Stimulated activated CD4-positive, alpha-beta T cell treated with anti-CD3 and anti-CD28 coated beads, TNF-alpha, amount 100 ng/mL, for 4 hours (primary cell): ENCODE data around the gene ZNF518A.
"Not testable (repeated sequence)": the region's sequence is repeated elsewhere in the genome, so short reads cannot be mapped to it uniquely, and the experiment has no call there.

Source experiments
- DNase-seq, 3 experiments: peaks; one replicate each; pipeline ENCODE4 v3.0.0-alpha.2; 2020; ENCODE audit warnings: low read depth in 3 of 3

ZNF518A gene

GRCh38 chr10:96131621-96132020 lies 1.5 kb downstream of the ZNF518A start:
- DNase-seq: no peak

DNA sequence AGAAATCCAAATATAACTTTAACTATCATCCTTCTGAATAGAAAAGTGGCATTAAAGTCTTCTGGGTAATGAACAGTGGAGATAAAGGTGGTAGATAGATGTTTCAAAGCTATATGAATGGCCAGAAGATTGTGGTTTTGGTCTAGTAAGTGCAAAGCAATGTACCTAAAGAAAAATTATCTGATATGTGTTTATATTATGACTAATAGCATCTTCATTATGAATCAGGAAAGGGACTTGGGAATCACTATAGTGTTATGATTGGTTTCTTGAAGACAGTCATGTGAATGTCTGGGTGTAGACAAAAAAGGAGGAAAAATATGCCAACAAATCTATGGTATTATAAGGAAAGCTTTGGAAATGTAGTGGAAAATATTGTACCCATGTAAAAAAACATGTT lies 3.0 kb downstream of the ZNF518A start:
- DNase-seq: no peak

- no peak for DNase-seq
Observed at GRCh38 chr10:96136810-96137209, 6.7 kb downstream of the ZNF518A start.

DNA sequence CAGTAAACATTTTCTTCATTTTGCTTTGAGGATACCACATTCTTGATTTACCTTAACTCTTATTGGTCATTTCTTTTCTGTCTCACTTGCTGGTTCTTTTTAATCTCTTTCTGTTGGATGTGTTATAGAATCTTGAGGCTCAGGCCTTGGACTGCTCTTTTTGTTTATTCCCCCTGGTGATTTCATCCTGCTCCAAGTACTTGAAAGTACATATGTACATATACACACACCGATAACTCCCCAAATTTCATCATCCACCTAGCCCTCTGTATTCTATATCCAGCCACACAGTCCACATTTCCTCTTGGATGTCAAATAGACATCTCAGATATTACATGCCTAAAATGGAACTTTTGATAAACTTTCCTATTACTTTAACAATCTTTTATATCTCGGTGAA lies 7.5 kb downstream of the ZNF518A start:
- DNase-seq: no peak

DNA sequence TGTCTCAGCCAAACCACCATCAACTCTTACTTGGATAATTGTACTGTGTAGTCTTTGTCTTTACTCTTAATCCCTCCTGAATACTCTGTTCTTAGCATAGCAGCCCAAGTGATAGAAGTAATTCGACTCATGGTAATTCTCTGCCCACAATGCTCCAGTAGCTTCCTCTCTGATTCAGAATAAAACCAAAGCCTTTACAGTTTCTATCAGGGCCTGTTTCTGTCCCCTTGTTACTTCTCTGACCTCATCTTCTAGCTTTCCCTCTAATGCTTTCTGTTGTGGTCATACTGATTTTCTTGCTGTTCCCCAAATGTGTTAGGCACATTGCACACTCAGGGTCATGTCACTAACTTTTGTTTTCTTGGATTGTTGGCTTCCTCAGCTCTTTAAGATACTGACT lies 8.0 kb downstream of the ZNF518A start:
- DNase-seq: no peak

GRCh38 chr10:96152437-96152836 lies 22.3 kb downstream of the ZNF518A start:
- no peak for DNase-seq

GRCh38 chr10:96153070-96153469 lies 23.0 kb downstream of the ZNF518A start:
- DNase-seq: no peak

DNA sequence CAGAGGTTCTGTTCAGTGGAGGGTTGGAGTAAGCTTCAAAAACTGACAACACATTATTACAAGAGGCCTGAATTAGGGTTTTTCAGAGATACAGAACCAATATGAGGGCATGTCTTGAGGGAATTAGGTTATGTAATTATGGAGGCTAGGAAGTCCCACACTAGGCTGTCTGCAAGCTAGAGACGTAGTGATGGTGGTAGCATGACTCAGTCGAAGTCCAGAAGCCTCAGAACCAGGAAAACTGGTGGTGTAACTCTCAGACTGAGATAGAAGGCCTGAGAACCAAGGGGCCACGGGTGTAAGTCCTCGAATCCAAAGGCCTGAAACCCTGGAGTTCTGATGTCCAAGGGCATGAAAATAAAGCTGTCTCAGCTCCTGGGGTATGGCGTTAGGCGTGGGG lies 35.6 kb downstream of the ZNF518A start:
- DNase-seq: no peak

- no peak for DNase-seq
Observed at GRCh38 chr10:96168546-96168945, 38.4 kb downstream of the ZNF518A start.

- DNase-seq: no peak
Observed at GRCh38 chr10:96170230-96170629, 40.1 kb downstream of the ZNF518A start.

- DNase-seq: no peak
Observed at GRCh38 chr10:96172666-96173065, 42.6 kb downstream of the ZNF518A start.

GRCh38 chr10:96176985-96177384 lies 46.9 kb downstream of the ZNF518A start:
- no peak for DNase-seq

- DNase-seq: no peak
Observed at GRCh38 chr10:96188421-96188820, 58.3 kb downstream of the ZNF518A start.

DNA sequence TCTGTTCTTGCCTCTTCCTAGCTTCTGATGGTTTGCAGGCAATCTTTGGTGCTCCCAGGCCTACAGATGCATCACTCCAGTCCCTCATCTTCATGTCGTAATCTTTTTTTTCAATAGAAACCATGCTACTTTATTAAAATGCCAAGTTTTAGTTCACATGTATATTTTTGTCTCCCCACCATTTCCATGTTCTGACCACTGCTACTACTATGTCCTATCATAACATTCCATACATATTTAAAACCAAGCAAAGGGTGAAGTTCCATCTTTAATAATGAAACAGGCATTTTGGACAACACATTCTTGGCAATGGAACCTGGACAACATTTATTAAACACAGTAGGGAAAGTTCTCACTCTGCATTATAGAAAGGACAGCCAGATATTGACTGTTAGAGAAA lies 58.8 kb downstream of the ZNF518A start:
- DNase-seq: no peak

DNA sequence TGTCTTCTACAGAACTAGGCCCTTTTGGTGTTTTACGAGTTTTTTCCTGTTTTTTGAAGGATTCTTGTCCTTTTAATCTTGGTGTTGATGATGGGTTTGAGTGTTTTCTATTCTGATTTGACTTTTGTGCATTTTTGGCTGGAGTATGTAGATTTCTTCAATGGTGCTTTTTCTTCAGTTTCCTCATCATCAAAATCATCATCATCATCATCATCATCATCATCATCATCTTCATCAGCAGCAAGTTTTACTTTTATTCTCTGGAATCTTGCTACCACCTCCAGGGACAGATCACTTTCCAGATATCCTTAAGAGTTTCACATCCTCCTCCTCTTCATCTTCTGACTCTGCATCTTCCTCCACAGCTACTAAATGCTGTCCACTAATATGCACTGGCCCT lies 59.4 kb downstream of the ZNF518A start:
- not testable (repeated sequence) for DNase-seq

- DNase-seq: no peak
Observed at GRCh38 chr10:96201525-96201924, 71.4 kb downstream of the ZNF518A start.

- DNase-seq: no peak
Observed at GRCh38 chr10:96205580-96205979, 75.5 kb downstream of the ZNF518A start.

DNA sequence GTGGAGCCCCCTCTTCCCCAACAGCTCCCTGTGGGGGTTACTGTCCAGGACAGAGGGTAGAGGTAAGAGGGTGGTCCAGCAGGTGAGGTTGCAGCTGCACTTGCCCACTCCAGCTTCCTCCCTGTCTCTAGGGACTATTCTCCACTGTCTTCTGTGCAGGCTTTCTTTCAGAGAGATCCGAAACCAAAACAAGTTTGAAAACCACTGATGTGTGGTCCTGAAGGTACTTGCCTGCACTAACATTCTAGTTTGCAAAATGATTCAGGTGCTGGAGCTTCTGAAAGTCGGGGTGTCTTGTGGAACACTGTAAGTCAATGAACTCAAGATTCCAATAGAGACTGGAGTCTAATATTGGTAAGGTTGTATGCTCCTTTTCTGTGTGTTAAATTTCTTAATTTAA lies 78.2 kb downstream of the ZNF518A start:
- no peak for DNase-seq

DNA sequence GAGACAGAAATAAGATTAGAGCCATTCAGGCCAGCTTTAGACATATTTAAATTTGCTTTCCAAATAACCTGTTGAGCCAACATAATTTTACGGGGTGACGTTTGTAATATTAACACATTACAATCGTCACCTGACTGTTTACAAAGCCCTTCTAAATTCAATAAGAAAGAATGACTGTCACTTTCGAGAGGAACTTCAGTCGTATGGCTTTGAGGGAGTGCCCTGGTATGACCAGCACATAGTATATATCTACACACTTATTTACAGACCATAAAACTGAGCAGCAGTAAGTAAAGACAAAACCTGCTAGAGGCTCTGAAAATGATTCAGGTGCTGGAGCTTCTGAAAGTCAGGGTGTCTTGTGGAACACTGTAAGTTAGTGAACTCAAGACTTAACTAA lies 78.8 kb downstream of the ZNF518A start:
- DNase-seq: no peak

DNA sequence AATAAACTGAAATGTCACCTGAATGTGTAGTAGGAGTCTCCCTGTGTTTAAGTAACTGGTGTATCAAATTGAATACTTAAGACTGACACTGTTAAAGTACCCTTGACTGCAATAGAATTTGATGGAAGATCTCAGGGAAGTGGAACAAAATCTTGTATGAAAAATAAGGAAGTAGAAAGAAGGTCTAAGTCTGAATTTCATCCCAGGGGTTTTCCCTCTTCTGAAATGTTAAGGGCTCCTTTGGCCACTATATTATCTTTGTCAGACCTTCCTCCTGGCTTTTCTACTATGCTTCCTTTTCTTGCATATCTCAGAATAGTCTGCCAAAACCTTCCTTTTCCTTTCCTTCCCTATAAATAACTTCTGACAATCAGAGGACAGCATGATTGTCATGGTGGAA lies 81.7 kb downstream of the ZNF518A start:
- DNase-seq: no peak

DNA sequence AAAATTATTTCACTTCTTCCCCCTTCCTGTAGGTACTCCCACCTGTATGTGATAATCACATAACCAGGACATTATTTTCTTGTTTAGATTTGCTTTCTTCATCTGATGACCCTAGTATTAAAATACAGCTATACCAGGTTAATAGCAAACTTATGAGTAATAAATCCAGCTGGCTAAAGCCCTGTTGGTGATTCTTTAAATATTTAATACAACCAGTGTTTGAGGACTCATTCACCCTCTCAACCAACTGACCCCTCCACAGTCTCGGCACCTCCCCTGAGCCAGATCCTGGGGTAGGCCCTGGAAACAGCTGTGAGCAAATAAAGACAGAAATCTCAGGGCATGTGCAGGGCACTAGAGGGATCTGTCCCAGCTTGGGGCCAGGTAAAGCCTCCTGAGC lies 82.8 kb downstream of the ZNF518A start:
- DNase-seq: no peak
